GM18508 (cell line): ENCODE data around the gene THOC3.
"Not testable (repeated sequence)": the region's sequence is repeated elsewhere in the genome, so short reads cannot be mapped to it uniquely, and the experiment has no call there.

Source experiments
- ATAC-seq: cut with Tn5 transposase; IDR thresholded peaks from one replicate; pipeline ENCODE4 v1.9.1; 2021; ENCODE audit warnings: moderate number of reproducible peaks; ENCODE audit not compliant: insufficient read depth, unreplicated experiment

The THOC3 gene

DNA sequence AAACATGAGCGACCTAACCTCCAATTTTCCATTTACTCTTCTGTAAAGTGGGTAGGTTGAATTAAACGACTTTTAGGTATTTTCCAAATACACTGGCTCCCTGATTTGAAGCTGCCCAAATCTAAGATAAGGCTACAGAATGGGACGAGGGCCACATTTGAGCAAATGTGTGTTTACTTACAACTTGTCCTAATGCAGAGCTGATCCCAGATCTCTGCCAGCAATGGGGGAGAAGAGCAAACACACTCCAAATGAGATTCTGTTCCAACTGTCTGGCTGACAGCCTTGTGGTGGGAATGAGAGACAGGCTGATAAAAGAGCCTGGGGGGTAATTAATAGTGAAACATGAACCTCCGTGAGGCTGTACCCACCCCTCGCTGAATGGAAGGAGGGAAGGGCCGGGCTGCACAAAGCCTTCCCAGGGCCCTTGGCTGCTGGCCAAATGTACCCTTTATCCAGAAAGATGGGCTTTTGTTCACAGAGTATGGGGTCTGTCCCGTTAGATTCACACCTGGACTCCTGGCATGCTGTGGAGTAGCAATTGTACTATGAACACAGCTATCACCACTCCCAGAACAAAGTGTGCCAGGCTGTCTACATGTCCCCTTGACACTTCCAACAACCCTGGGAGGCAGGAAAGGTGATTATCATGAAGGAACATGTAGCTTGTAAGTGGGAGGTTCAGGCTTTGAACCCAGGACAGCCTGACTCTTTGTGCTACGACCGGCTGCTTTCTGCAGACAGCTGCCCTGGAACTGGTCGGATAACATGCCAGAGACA lies 19.6 kb downstream of the THOC3 start:
- not testable (repeated sequence) for ATAC-seq

GRCh38 chr5:175943253-175943652 lies 24.9 kb downstream of the THOC3 start:
- ATAC-seq = not testable (repeated sequence)

DNA sequence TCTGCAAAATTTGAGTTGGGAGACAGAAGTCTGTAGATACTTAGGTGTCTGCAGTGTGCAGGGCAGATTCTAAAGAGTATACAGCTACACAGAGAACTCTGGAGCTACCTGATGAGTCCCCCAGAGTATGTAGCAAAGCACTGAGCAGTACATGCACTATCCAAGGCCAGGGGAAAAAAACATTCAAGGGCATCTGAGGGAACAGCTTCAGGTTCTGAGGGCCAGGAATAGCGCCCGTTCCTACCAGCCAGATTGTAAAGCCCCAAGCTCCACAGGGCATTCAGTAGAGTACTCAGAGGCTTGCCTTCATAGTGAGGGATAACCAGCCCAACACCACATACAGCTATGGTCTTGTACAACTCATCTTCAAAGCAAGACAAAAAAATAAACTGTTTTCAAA lies 27.5 kb downstream of the THOC3 start:
- not testable (repeated sequence) for ATAC-seq

DNA sequence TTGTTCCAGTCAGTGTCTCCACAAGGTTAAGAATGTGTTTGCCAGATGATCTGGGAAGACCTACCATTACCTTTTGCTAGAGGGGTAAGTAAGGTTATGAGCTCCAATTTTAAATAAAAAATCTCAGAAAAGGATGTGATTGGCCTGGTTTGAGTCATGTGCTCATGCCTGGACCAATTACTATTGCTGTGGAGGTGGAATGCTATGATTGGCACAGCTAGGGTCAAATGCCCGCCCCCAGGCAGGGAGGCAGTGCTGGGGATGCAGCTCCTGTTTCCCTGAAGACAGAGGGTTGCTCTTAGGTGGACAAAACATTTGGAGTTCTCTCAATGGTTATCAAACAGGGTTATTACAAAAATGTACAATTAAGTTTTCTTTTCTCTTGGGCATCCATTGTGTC lies 29.6 kb downstream of the THOC3 start:
- ATAC-seq = not testable (repeated sequence)

DNA sequence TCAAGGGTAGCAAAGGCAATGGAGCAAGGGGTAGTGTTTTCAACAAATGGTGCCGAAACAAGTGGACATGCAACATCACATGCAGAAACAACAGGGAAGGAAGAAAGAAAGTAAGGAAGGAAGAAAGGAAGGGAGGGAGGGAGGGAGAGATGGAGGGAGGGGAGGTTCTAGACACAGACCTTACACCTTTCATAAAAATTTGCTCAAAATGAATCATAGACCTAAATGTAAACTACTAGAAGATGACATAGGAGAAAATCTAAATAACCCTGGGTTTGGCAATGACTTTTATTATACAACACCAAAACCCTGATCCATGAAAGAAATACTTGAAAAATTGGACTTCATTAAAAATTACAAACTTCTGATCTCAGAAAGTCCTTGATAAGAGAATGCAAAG lies 39.4 kb downstream of the THOC3 start:
- not testable (repeated sequence) for ATAC-seq

GRCh38 chr5:175925106-175925505 lies 43.0 kb downstream of the THOC3 start:
- not testable (repeated sequence) for ATAC-seq

GRCh38 chr5:175922192-175922885 lies 45.8 kb downstream of the THOC3 start:
- ATAC-seq = no peak

DNA sequence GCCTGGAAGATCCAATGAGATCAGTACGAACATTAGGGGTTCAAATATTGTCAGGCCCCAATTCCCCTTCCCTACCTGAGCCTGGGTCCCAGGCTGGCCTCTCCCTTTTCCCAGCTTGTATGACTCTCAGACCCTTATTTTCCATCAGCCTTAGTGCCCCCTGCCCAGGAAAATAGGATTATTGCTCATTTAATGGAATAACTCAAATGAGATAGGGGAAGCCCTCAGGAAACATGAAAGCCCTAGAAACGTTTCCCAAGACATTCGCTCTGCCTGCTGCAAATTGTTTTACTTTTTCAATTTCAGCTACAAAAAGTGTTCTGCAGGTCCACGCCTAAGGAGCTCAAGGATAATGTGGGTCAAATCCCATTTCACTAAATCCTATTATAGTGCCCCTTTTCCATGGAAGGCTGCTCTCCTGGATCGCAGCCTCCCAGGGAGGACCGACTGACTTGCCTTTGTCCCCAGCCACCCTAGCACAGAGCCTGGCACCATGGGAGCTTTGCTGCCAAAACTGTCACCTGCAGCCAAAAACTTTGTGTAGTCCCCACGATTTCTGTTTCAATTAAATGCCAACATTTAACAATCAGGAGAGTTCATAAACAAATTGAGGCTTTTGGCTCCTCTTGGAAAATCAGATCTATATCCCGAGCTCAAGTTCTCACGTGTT lies 46.9 kb downstream of the THOC3 start:
- no peak for ATAC-seq

- no peak for ATAC-seq
Measured at GRCh38 chr5:175920231-175920811, 47.8 kb downstream of the THOC3 start.

- ATAC-seq = not testable (repeated sequence)
Measured at GRCh38 chr5:175915066-175916037, 52.8 kb downstream of the THOC3 start.

DNA sequence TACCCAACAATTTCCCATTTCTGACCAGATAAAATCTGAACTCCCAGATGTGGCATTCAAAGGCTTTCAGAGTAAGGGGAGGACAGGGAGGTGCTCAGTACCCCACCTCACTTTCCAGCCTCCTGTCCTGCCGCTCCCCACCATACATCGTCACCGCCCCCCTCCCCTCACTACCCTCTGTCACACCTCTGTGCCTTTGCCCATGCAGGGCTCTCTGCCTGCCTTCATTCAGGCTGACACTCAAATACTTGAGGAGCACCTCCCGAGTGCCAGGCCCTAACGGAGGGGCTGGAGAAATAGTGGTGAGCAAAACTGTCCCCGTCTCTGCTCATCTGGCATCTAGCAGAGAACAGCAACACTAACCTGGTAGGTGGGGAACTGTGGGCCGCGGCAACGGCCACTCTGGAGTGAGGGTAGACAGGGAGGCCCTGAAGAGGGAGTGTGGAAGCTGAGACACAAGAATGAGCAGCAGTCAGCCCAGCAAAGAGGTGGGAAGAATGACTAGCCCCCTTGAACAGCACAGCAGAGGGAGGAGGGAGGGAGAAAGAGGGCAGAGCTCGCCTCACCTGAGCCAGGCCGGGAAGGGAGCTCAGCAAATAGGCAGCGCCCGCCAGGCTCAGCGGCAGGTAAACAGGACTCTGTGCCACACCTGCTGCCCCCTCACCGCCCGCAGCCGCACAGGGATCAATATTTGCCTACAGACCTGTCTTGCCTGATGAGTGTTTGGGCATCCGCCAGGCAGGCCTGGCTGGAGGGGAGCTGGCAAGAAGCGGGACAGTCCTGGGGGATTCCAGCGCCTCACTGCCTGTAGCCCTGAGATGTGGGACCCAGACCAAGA lies 54.1 kb downstream of the THOC3 start:
- not testable (repeated sequence) for ATAC-seq

GRCh38 chr5:175910072-175910471 lies 58.0 kb downstream of the THOC3 start:
- ATAC-seq = not testable (repeated sequence)
